OCI-LY7 (cell line): ENCODE data around the gene SPRED2.

ENCODE experiments used
- EZH2phosphoT487 ChIP-seq: fragments of 200-600 bp; sonication (generic); IDR thresholded peaks from 2 replicates; pipeline ENCODE4 v1.6.1; 2018; ENCODE audit warnings: low read depth, borderline replicate concordance, mild to moderate bottlenecking, mixed run types, antibody characterized with exemption, low read length, moderate library complexity, mixed read lengths
- TF ChIP-seq, protein P1 (sequence below): fragments of 200-600 bp; sonication (generic); conservative IDR thresholded peaks from 2 replicates; pipeline ENCODE4 v1.5.1; 2014; ENCODE audit warnings: mild to moderate bottlenecking, antibody characterized with exemption, low read length, moderate library complexity, mixed read lengths

DNA sequence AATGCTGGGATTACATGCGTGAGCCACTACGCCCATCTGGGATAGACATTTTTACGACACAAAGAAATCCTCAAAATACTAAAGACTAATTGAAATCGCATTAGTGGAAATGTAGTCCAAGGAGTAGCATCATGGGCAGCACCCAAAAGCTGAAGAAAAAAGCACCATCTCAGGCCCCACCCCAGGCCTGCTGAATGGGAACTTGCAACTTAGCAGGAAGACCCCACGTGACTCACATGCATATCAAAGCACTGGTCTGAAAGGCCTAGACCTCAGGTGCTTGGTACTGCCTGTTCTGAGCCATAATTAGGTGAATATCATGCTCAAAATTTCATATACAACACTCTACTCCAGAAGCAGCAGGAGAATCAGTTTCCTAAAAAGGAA is 28.9 kb downstream of the SPRED2 start:
- TF ChIP-seq, protein P1, sequence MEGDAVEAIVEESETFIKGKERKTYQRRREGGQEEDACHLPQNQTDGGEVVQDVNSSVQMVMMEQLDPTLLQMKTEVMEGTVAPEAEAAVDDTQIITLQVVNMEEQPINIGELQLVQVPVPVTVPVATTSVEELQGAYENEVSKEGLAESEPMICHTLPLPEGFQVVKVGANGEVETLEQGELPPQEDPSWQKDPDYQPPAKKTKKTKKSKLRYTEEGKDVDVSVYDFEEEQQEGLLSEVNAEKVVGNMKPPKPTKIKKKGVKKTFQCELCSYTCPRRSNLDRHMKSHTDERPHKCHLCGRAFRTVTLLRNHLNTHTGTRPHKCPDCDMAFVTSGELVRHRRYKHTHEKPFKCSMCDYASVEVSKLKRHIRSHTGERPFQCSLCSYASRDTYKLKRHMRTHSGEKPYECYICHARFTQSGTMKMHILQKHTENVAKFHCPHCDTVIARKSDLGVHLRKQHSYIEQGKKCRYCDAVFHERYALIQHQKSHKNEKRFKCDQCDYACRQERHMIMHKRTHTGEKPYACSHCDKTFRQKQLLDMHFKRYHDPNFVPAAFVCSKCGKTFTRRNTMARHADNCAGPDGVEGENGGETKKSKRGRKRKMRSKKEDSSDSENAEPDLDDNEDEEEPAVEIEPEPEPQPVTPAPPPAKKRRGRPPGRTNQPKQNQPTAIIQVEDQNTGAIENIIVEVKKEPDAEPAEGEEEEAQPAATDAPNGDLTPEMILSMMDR, result no peak
- TF ChIP-seq EZH2phosphoT487, result no peak
